HepG2 (cell line): ENCODE data around the gene ABCG1. TPM values are rescaled to one million over a fixed set of nuclear protein-coding genes. Genes with fewer than 3 reads are reported as not detected.

Experiments
- ATAC-seq: fragments of 200-7000 bp; cut with Tn5 transposase; 3 replicates; pipeline ENCODE4 v1.9.1; 2020; ENCODE audit warnings: mild to moderate bottlenecking, moderate library complexity
- BruUV-seq: library from RNA; stranded (reverse); fragments of 400-500 nt; replicated peaks from 2 replicates; lab custom pipeline; 2021; lab: Mats Ljungman, UMichigan
- CTCF ChIA-PET: fragments of 300-600 bp; formaldehyde crosslinking; extraction: SDS; loops from one replicate; lab custom pipeline; 2021; ENCODE audit warnings: low total read pairs, inconsistent platforms, low intra/inter-chr PET ratio; lab: Yijun Ruan, JAX
- POLR2A ChIA-PET: fragments of 350-600 bp; sonication (Branson Sonifier 250); formaldehyde crosslinking; loops from one replicate; lab custom pipeline; 2020; ENCODE audit warnings: antibody characterized with exemption, inconsistent platforms; lab: Yijun Ruan, JAX
- DNase-seq: peaks from one replicate; pipeline ENCODE4 v3.0.0-alpha.2; 2015; ENCODE audit warnings: low spot score
- FAIRE-seq: peaks from 3 replicates; lab custom pipeline; 2011; peaks lifted over from hg19 to GRCh38; lab: Jason Lieb, UNC
- H2AFZ ChIP-seq: one replicate; pipeline ENCODE4 v1.6.1; 2011; ENCODE audit warnings: low read length, inconsistent platforms
- H3K27ac ChIP-seq: fragments of 300-600 bp; 3 replicates; pipeline ENCODE4 v1.8.0; 2011; ENCODE audit warnings: mixed run types, mild to moderate bottlenecking, mixed read lengths, low read length, inconsistent platforms; ENCODE audit not compliant: insufficient read depth; ENCODE audit errors: extremely low read length
- H3K27me3 ChIP-seq, 2 experiments: fragments of 200-600 bp in 1 of 2; 2 replicates in 1 of 2; 3 replicates in 1 of 2; pipeline versions ENCODE4 v1.6.0 to v1.8.0; 2011; ENCODE audit warnings: low read length in 2 of 2, mild to moderate bottlenecking in 2 of 2, moderate library complexity in 2 of 2, inconsistent platforms in 1 of 2; ENCODE audit not compliant: insufficient read depth in 2 of 2, control insufficient read depth in 1 of 2
- H3K36me3 ChIP-seq, 2 experiments: fragments of 200-600 bp in 1 of 2; replicated peaks in 1 of 2; 2 replicates in 1 of 2; 3 replicates in 1 of 2; pipeline versions ENCODE4 v1.5.1 to v1.8.0; 2011; ENCODE audit warnings: low read length in 2 of 2, inconsistent platforms in 1 of 2; ENCODE audit not compliant: insufficient read depth in 2 of 2, control insufficient read depth in 1 of 2
- H3K4me1 ChIP-seq: 2 replicates; pipeline ENCODE4 v1.5.1; 2012; ENCODE audit warnings: low read length, inconsistent platforms; ENCODE audit not compliant: insufficient read depth
- H3K4me2 ChIP-seq: 2 replicates; pipeline ENCODE4 v1.6.0; 2011; ENCODE audit warnings: low read depth, low read length, inconsistent platforms
- H3K4me3 ChIP-seq, 3 experiments: fragments of 200-600 bp in 1 of 3; sonication (generic), shearing (Covaris generic) in 1 of 3; replicated peaks in 1 of 3; 2 replicates each; pipeline ENCODE4 v1.5.1; 2011 to 2016; ENCODE audit warnings: low read length in 3 of 3, inconsistent platforms in 2 of 3, low read depth in 2 of 3, mild to moderate bottlenecking in 2 of 3, control low read depth in 1 of 3, mixed read lengths in 1 of 3; ENCODE audit not compliant: insufficient read depth in 1 of 3
- H3K79me2 ChIP-seq: one replicate; pipeline ENCODE4 v1.6.1; 2011; ENCODE audit warnings: low read length, inconsistent platforms; ENCODE audit not compliant: insufficient read depth
- H3K9ac ChIP-seq: 2 replicates; pipeline ENCODE4 v1.6.0; 2011; ENCODE audit warnings: mild to moderate bottlenecking, low read depth, low read length, inconsistent platforms; ENCODE audit not compliant: insufficient read depth
- H3K9me3 ChIP-seq: 2 replicates; pipeline ENCODE4 v1.5.1; 2012; ENCODE audit warnings: mild to moderate bottlenecking, low read length
- H4K20me1 ChIP-seq: 2 replicates; pipeline ENCODE4 v1.6.0; 2011; ENCODE audit warnings: inconsistent platforms, mild to moderate bottlenecking, low read length, moderate library complexity; ENCODE audit not compliant: insufficient read depth
- EED ChIP-seq: sonication (generic); formaldehyde crosslinking; IDR thresholded peaks from 2 replicates; pipeline ENCODE4 v1.5.0; 2020; ENCODE audit warnings: mild to moderate bottlenecking, missing genetic modification reagents
- FOXK2 ChIP-seq: fragments of 450-650 bp; IDR thresholded peaks from 2 replicates; pipeline ENCODE4 v1.6.1; 2016
- GTF2F1 ChIP-seq: fragments of 150-350 bp; IDR thresholded peaks from 2 replicates; pipeline ENCODE4 v1.6.1; 2014; ENCODE audit warnings: low read length
- GZF1 ChIP-seq: sonication (generic); formaldehyde crosslinking; IDR thresholded peaks from 2 replicates; pipeline ENCODE4 v1.5.1; 2020; ENCODE audit warnings: mild to moderate bottlenecking, missing genetic modification reagents
- HNRNPH1 ChIP-seq: fragments of 200-400 bp; formaldehyde crosslinking; optimal IDR thresholded peaks from 2 replicates; pipeline ENCODE3; 2017; ENCODE audit warnings: mild to moderate bottlenecking, low read depth, low read length
- KDM6A ChIP-seq: IDR thresholded peaks from 2 replicates; pipeline ENCODE4 v1.6.1; 2016; ENCODE audit warnings: low read depth
- ONECUT2 ChIP-seq: sonication (generic); formaldehyde crosslinking; IDR thresholded peaks from 2 replicates; pipeline ENCODE4 v1.4.0; 2020; ENCODE audit warnings: missing genetic modification reagents
- POLR2A ChIP-seq, 2 experiments: IDR thresholded peaks; 2 replicates each; pipeline ENCODE4 v1.6.1; 2011; ENCODE audit warnings: low read depth in 2 of 2, low read length in 2 of 2, mild to moderate bottlenecking in 1 of 2, moderate library complexity in 1 of 2; ENCODE audit not compliant: insufficient read depth in 1 of 2
- RXRB ChIP-seq: IDR thresholded peaks from 2 replicates; pipeline ENCODE4 v1.6.1; 2016; ENCODE audit warnings: borderline replicate concordance, missing genetic modification reagents, missing compliant biosample characterization
- TOE1 ChIP-seq: sonication (generic); formaldehyde crosslinking; IDR thresholded peaks from 2 replicates; pipeline ENCODE4 v1.4.0; 2020; ENCODE audit warnings: mild to moderate bottlenecking, missing genetic modification reagents
- YEATS4 ChIP-seq: sonication (generic); formaldehyde crosslinking; IDR thresholded peaks from 2 replicates; pipeline ENCODE4 v1.4.0; 2020; ENCODE audit warnings: missing genetic modification reagents, borderline replicate concordance
- ZBTB4 ChIP-seq: sonication (generic); formaldehyde crosslinking; IDR thresholded peaks from 2 replicates; pipeline ENCODE4 v1.4.0; 2020; ENCODE audit warnings: missing genetic modification reagents, mild to moderate bottlenecking, borderline replicate concordance
- ZEB1 ChIP-seq: IDR thresholded peaks from 2 replicates; pipeline ENCODE4 v1.6.1; 2012; ENCODE audit warnings: mild to moderate bottlenecking, low read depth, inconsistent platforms; ENCODE audit not compliant: insufficient replicate concordance
- ZNF496 ChIP-seq: sonication (generic); formaldehyde crosslinking; IDR thresholded peaks from 2 replicates; pipeline ENCODE4 v1.8.1; 2023; ENCODE audit warnings: mild to moderate bottlenecking, moderate library complexity, missing genetic modification reagents; ENCODE audit not compliant: insufficient replicate concordance
- ZNF550 ChIP-seq: sonication (generic); formaldehyde crosslinking; IDR thresholded peaks from 2 replicates; pipeline ENCODE4 v1.4.0; 2020; ENCODE audit warnings: mild to moderate bottlenecking, missing genetic modification reagents, borderline replicate concordance
- ZNF761 ChIP-seq: sonication (generic); formaldehyde crosslinking; conservative IDR thresholded peaks from 2 replicates; pipeline ENCODE4 v1.4.0; 2020; ENCODE audit warnings: mild to moderate bottlenecking, missing genetic modification reagents
- ZNF777 ChIP-seq: sonication (generic); formaldehyde crosslinking; IDR thresholded peaks from 2 replicates; pipeline ENCODE4 v1.4.0; 2020; ENCODE audit warnings: missing genetic modification reagents
- ZNF83 ChIP-seq: sonication (generic); formaldehyde crosslinking; IDR thresholded peaks from 2 replicates; pipeline ENCODE4 v1.4.0; 2020; ENCODE audit warnings: missing genetic modification reagents, mild to moderate bottlenecking, borderline replicate concordance
- ZSCAN20 ChIP-seq: sonication (generic); formaldehyde crosslinking; IDR thresholded peaks from 2 replicates; pipeline ENCODE4 v1.4.0; 2020; ENCODE audit warnings: missing genetic modification reagents, mild to moderate bottlenecking, borderline replicate concordance
- WGBS: methylation state at CpG from one replicate; pipeline ENCODE4 v1.1.6; 2017; ENCODE audit warnings: low lambda C conversion rate; 5-methylcytosine and 5-hydroxymethylcytosine counted together
- in situ Hi-C: cut with HindIII; loops from 2 replicates; pipeline ENCODE4 v1.10.0; 2017; ENCODE audit warnings: low pct_unique_long_range_greater_than_20kb; ENCODE audit not compliant: extremely low pct_ligation_motif_present
- intact Hi-C: fragments of 100-400 bp; cut with micrococcal nuclease; formaldehyde crosslinking; loops from one replicate; pipeline ENCODE4 v1.10.0; 2022; ENCODE audit not compliant: unreplicated experiment
- polyA plus RNA-seq, 8 experiments: library from polyadenylated mRNA; depleted of rRNA in 3 of 8; stranded (reverse) in 7 of 8; unstranded in 1 of 8; fragments of >200 nt; fragmentation: Illumina TruSeq in 4 of 8; extraction: Trizol in 4 of 8; gene quantifications; 2 replicates each; pipeline versions ENCODE4 v1.2.1 to v1.2.3, GENCODE V29; 2011 to 2016; ENCODE audit warnings: low read depth in 4 of 8, missing spikeins in 1 of 8, mixed read lengths in 1 of 8; ENCODE audit not compliant: insufficient read depth in 1 of 8
- total RNA-seq, 5 experiments: library from RNA; depleted of rRNA; stranded (reverse); fragments of >200 nt; fragmentation: Illumina TruSeq; extraction: Trizol; gene quantifications; 2 replicates each; pipeline ENCODE4 v1.2.3, GENCODE V29; 2016; ENCODE audit warnings: low read depth in 1 of 5
- TF ChIP-seq, protein P1 (sequence below): sonication (generic); formaldehyde crosslinking; IDR thresholded peaks from 2 replicates; pipeline ENCODE4 v1.8.0; 2022; ENCODE audit warnings: mild to moderate bottlenecking, missing genetic modification reagents, moderate library complexity

ABCG1 gene
- total and polyA plus RNA-seq, 2 of the 13 experiments (the other 11 are each of a cell fraction or from before 2014, with no cell fraction given): 0.04 TPM; not detected in 1

DNA sequence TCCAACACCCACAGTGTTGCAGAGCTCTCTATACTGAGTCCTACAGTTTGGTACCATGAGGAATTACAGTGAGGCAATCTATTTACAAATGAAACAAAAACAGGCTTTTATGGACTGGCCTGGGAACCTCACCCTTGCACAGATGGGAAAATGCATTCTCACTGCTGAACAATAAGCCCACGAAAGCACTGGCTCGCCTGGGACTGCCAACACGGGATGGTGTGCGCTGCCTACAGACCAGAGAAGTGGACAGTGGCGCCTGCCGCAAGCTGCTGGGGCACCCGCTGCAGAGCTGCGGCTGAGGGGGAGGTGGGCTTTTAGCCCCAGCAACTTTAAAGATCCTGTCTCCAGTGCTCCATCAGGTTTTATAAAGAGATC lies 28.5 kb upstream of the ABCG1 start:
- CTCF ChIA-PET: no interaction called here

More for the DNA sequence above, 28.5 kb upstream of the ABCG1 start:
- intact Hi-C loops: no loop called here
- in situ Hi-C loops: no loop called here
- FAIRE-seq: no peak
- Histone ChIP-seq H3K9ac (no peak overlapping the region), H3K27ac (no peak overlapping the region), H3K36me3 (no peaks in the 10 kb centered on the region), H3K79me2 (no peaks in the 10 kb centered on the region), H3K27me3 (peaks cover 3 to 30% of the 10 kb centered on the region in 2 experiments; a peak in 4 of 5 replicates), H4K20me1 (no peaks in the 10 kb centered on the region), H2AFZ (no peak overlapping the region), H3K4me3 (no peak overlapping the region), H3K4me1 (no peaks in the 10 kb centered on the region), H3K9me3 (no peaks in the 10 kb centered on the region), H3K4me2 (no peak overlapping the region)
- DNase-seq: no peak
- 20% methylated on average over 1 of the region's 8 CpGs for WGBS
- POLR2A ChIA-PET: no interaction called here
- TF ChIP-seq GZF1 (CRISPR knock-in tag) (no peak), ONECUT2 (no peak), ZEB1 (no peak), FOXK2 (no peak), YEATS4 (CRISPR knock-in tag) (no peak), TOE1 (CRISPR knock-in tag) (no peak), GTF2F1 (no peak), ZBTB4 (no peak), HNRNPH1 (no peak), EED (no peak), POLR2A (IDR thresholded peaks at IDR 0.05; ENCODE audit: insufficient read depth in 1 of 2, low read depth in 2 of 2, low read length in 2 of 2) (no peak), ZNF496 (CRISPR knock-in tag) (no peak), ZNF777 (CRISPR knock-in tag) (no peak), KDM6A (CRISPR knock-in tag) (no peak), ZNF550 (CRISPR knock-in tag) (no peak), ZSCAN20 (CRISPR knock-in tag) (no peak), ZNF761 (CRISPR knock-in tag) (no peak), ZNF83 (CRISPR knock-in tag) (no peak), RXRB (no peak)
- TF ChIP-seq, protein P1, sequence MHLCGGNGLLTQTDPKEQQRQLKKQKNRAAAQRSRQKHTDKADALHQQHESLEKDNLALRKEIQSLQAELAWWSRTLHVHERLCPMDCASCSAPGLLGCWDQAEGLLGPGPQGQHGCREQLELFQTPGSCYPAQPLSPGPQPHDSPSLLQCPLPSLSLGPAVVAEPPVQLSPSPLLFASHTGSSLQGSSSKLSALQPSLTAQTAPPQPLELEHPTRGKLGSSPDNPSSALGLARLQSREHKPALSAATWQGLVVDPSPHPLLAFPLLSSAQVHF (CRISPR knock-in tag): no peak
- no peak for ATAC-seq
- no TSS peak for BruUV-seq
